ENCODE data around the gene SEC14L5. TPM values are rescaled to one million over a fixed set of nuclear protein-coding genes. Genes with fewer than 3 reads are reported as not detected.

The SEC14L5 gene
- total and polyA plus RNA-seq, 2 donors (not counting 3 experiments of a cell fraction or from before 2014, with no cell fraction given): not detected

DNA sequence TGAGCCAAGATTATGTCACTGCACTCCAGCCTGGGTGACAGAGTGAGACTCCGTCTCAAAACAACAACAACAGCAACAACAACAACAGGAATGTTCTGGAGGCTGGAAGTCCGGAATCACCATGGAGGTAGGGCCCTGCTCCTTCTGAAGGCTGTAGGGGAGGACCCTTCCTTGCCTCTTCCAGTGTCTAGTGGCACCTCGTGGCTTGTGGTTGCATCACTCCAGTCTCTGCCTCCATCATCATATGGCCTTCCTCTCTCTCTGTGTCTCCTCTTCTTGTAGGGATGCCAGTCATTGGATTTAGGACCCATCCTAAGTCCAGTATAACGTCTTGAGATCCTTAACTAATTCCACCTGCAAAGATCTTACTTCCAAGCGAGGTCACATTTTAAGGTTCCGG lies 61.6 kb downstream of the SEC14L5 start:
- no peak overlapping the region for H3K9ac ChIP-seq (replicated peaks; ENCODE audit: extremely low read depth, insufficient read depth, low read length)
- H3K4me2 ChIP-seq (ENCODE audit: insufficient read depth, low read length): no peak overlapping the region
- H2AFZ ChIP-seq (ENCODE audit: low read depth, low read length): no peak overlapping the region
- intact Hi-C loops (cut with micrococcal nuclease): no loop called here
- dilution Hi-C loops (cut with MboI; ENCODE audit: extremely low pct_ligation_motif_present, low sequenced_read_pairs): no loop called here
- no peak overlapping the region for H3K27ac ChIP-seq (ENCODE audit: insufficient read depth, low read depth, low read length)
- CTCF ChIA-PET: no interaction called here
- H3K79me2 ChIP-seq (ENCODE audit: control insufficient read depth, insufficient read depth, low read length): no peaks in the 10 kb centered on the region
- no peak for DNase-seq (ENCODE audit: low read depth, low spot score)
- no peak overlapping the region for H3K4me3 ChIP-seq (replicated peaks in 1 of 3; ENCODE audit: insufficient read depth in 1 of 3, low read depth in 1 of 3, low read length in 3 of 3)
- FAIRE-seq: no peak
- no peaks in the 10 kb centered on the region for H3K4me1 ChIP-seq (ENCODE audit: control insufficient read depth, extremely low read depth, insufficient read depth, low read length)
- H4K20me1 ChIP-seq (replicated peaks; ENCODE audit: control insufficient read depth, extremely low read depth, insufficient read depth, low read length): no peaks in the 10 kb centered on the region
- H3K36me3 ChIP-seq (ENCODE audit: control insufficient read depth in 2 of 2, extremely low read depth in 1 of 2, insufficient read depth in 2 of 2, low read length in 2 of 2): no peaks in the 10 kb centered on the region
- H3K9me3 ChIP-seq (replicated peaks; ENCODE audit: control insufficient read depth, insufficient read depth, low read length): no peaks in the 10 kb centered on the region
- H3K27me3 ChIP-seq (ENCODE audit: control insufficient read depth in 2 of 2, insufficient read depth in 2 of 2, low read length in 2 of 2): no peaks in the 10 kb centered on the region
- POLR2A ChIA-PET: interaction anchor here (0.6 kb wide), 1 partner anchor 15 kb away, joined by 5 read pairs; no protein-coding TSS in a partner anchor
- TF ChIP-seq POLR2A (IDR thresholded peaks at IDR 0.05; ENCODE audit: low read depth, low read length): no peak
- TF ChIP-seq EZH2 (IDR thresholded peaks at IDR 0.05; ENCODE audit: borderline replicate concordance, low read depth, low read length, severe bottlenecking): no peak
- no peak for TF ChIP-seq MYC (IDR thresholded peaks at IDR 0.05; ENCODE audit: low read depth, low read length)
- no peak for TF ChIP-seq POLR2AphosphoS5 (IDR thresholded peaks at IDR 0.05; ENCODE audit: insufficient read depth, low read depth, low read length)
- no peak for TF ChIP-seq GATA2 (IDR thresholded peaks at IDR 0.05; ENCODE audit: insufficient read depth, insufficient read length, low read depth, low read length)
- TF ChIP-seq, protein P1, sequence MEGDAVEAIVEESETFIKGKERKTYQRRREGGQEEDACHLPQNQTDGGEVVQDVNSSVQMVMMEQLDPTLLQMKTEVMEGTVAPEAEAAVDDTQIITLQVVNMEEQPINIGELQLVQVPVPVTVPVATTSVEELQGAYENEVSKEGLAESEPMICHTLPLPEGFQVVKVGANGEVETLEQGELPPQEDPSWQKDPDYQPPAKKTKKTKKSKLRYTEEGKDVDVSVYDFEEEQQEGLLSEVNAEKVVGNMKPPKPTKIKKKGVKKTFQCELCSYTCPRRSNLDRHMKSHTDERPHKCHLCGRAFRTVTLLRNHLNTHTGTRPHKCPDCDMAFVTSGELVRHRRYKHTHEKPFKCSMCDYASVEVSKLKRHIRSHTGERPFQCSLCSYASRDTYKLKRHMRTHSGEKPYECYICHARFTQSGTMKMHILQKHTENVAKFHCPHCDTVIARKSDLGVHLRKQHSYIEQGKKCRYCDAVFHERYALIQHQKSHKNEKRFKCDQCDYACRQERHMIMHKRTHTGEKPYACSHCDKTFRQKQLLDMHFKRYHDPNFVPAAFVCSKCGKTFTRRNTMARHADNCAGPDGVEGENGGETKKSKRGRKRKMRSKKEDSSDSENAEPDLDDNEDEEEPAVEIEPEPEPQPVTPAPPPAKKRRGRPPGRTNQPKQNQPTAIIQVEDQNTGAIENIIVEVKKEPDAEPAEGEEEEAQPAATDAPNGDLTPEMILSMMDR (IDR thresholded peaks at IDR 0.05; ENCODE audit: extremely low read depth in 1 of 2, insufficient read depth in 1 of 2, low read depth in 1 of 2, low read length in 2 of 2): no peak
- TF ChIP-seq, protein P2, sequence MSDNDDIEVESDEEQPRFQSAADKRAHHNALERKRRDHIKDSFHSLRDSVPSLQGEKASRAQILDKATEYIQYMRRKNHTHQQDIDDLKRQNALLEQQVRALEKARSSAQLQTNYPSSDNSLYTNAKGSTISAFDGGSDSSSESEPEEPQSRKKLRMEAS (IDR thresholded peaks at IDR 0.05; ENCODE audit: insufficient read depth, insufficient read length): no peak
- TF ChIP-seq JUN (IDR thresholded peaks at IDR 0.05; ENCODE audit: borderline replicate concordance, insufficient read depth, insufficient read length, low read depth): no peak
- no peak for TF ChIP-seq FOS (IDR thresholded peaks at IDR 0.05; ENCODE audit: borderline replicate concordance, insufficient read depth, low read length)
- H3K9me1 ChIP-seq (replicated peaks; ENCODE audit: control insufficient read depth, extremely low read depth, insufficient read depth, low read length): no peaks in the 10 kb centered on the region
- BruUV-seq (replicated peaks): no TSS peak

Data from endothelial cell of umbilical vein (primary cell).